Astrocyte (in vitro differentiated cells and primary cell): Measurements from ENCODE around the gene METTL25.

Experiments used
- CTCF ChIP-seq: IDR thresholded peaks from 2 replicates; pipeline ENCODE4 v1.5.1; 2011; ENCODE audit warnings: low read depth, mild to moderate bottlenecking, inconsistent platforms, low read length, moderate library complexity; ENCODE audit not compliant: insufficient read depth
- EZH2 ChIP-seq: IDR thresholded peaks from 2 replicates; pipeline ENCODE4 v1.6.1; 2012; ENCODE audit warnings: mild to moderate bottlenecking, low read length, inconsistent platforms; ENCODE audit not compliant: insufficient read depth

- TF ChIP-seq CTCF (no peak), EZH2 (no peak)
Observed at GRCh38 chr12:82319276-82319675, 39.1 kb upstream of the METTL25 start.
